GM12891 (cell line): ENCODE measurements around the gene CAMSAP2.
"Not testable (repeated sequence)": the region's sequence is repeated elsewhere in the genome, so short reads cannot be mapped to it uniquely, and the experiment has no call there.

ENCODE experiments used
- DNase-seq: peaks from one replicate; pipeline ENCODE4 v3.0.0; 2011; ENCODE audit warnings: low spot score; ENCODE audit not compliant: insufficient read length
- FAIRE-seq: peaks from 2 replicates; lab custom pipeline; 2011; peaks lifted over from hg19 to GRCh38; lab: Jason Lieb, UNC
- PAX5 ChIP-seq: IDR thresholded peaks from 2 replicates; pipeline ENCODE4 v1.6.1; 2011; ENCODE audit warnings: low read length, moderate library complexity, mild to moderate bottlenecking; ENCODE audit not compliant: insufficient read depth, severe bottlenecking
- POLR2A ChIP-seq: IDR thresholded peaks from 2 replicates; pipeline ENCODE4 v1.6.1; 2011; ENCODE audit warnings: low read depth, low read length, control low read depth
- POLR2AphosphoS5 ChIP-seq: IDR thresholded peaks from 2 replicates; pipeline ENCODE4 v1.6.1; 2011; ENCODE audit warnings: low read depth, low read length, control low read depth
- POU2F2 ChIP-seq: IDR thresholded peaks from 2 replicates; pipeline ENCODE4 v1.6.1; 2011; ENCODE audit warnings: low read depth, mild to moderate bottlenecking, control low read depth, low read length, moderate library complexity
- SPI1 ChIP-seq: IDR thresholded peaks from 2 replicates; pipeline ENCODE4 v1.6.1; 2011; ENCODE audit warnings: low read depth, low read length, control low read depth
- TAF1 ChIP-seq: IDR thresholded peaks from 2 replicates; pipeline ENCODE4 v1.6.1; 2011; ENCODE audit warnings: low read depth, low read length, control low read depth

CAMSAP2 gene

DNA sequence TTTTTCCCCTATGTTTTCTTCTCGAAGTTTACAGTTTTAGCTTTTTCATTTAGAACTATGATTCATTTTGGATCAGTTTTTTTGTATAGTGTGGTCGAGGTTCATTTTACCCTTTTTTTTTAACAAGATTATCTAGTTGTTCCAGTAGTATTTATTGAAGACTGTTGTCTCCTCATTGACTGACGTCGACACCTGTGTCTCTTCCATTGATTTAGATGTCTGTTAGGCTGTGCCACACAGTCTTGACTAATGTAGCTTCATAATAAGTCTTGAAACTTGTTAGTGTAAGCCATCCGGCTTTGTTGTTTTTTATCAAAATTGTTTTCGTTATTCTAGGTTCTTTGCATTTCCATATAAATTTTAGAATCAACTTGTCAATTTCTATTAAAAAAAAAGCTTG lies 45.2 kb downstream of the CAMSAP2 start:
- FAIRE-seq, result no peak
- TF ChIP-seq POLR2A (no peak), POLR2AphosphoS5 (no peak), PAX5 (no peak), SPI1 (no peak), TAF1 (no peak), POU2F2 (no peak)

GRCh38 chr1:200784576-200784975 lies 45.9 kb downstream of the CAMSAP2 start:
- FAIRE-seq (no peak), DNase-seq (no peak)
- TF ChIP-seq SPI1 (no peak), TAF1 (no peak), POLR2AphosphoS5 (no peak), PAX5 (no peak), POLR2A (no peak), POU2F2 (no peak)

More for the DNA sequence above, 45.2 kb downstream of the CAMSAP2 start:
- DNase-seq, result no peak

DNA sequence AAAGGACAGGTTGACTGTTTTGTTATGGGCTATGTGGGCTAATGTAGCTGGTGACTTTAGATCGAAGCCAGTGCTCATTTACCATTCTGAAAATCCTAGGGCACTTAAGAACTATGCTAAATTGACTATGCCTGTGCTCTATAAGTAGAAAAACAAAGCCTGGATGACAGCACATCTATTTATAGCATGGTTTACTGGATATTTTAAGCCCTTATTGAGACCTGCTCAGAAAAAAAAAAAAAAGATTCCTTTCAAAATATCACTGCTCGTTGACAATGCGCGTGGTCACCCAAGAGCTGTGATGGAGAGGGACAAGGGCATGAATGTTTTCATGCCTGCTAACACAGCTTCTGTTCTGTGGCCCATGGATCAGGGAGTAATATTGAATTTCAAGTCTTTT lies 48.1 kb downstream of the CAMSAP2 start:
- no peak for FAIRE-seq
- no peak for DNase-seq
- TF ChIP-seq POU2F2, result no peak
- no peak for TF ChIP-seq POLR2A
- no peak for TF ChIP-seq PAX5
- TF ChIP-seq TAF1, result no peak
- TF ChIP-seq SPI1, result no peak
- TF ChIP-seq POLR2AphosphoS5, result no peak

GRCh38 chr1:200787896-200788387 lies 49.2 kb downstream of the CAMSAP2 start:
- TF ChIP-seq TAF1 (no peak), POU2F2 (no peak), POLR2A (no peak), PAX5 (no peak), SPI1 (no peak), POLR2AphosphoS5 (no peak)
- DNase-seq (no peak), FAIRE-seq (no peak)

- DNase-seq, FAIRE-seq: not testable (repeated sequence)
These were observed 52.3 kb downstream of the CAMSAP2 start for GRCh38 chr1:200791012-200791411.

GRCh38 chr1:200793677-200794076 lies 55.0 kb downstream of the CAMSAP2 start:
- TF ChIP-seq TAF1, result no peak
- no peak for TF ChIP-seq POU2F2
- no peak for TF ChIP-seq POLR2A
- TF ChIP-seq SPI1, result no peak
- TF ChIP-seq POLR2AphosphoS5, result no peak
- DNase-seq, result no peak
- FAIRE-seq, result no peak

- DNase-seq, result no peak
- TF ChIP-seq POLR2AphosphoS5, result no peak
- TF ChIP-seq SPI1, result no peak
- TF ChIP-seq POU2F2, result no peak
- TF ChIP-seq TAF1, result no peak
- TF ChIP-seq PAX5, result no peak
- no peak for TF ChIP-seq POLR2A
- FAIRE-seq, result no peak
These were observed 55.9 kb downstream of the CAMSAP2 start for GRCh38 chr1:200794506-200795065.

DNA sequence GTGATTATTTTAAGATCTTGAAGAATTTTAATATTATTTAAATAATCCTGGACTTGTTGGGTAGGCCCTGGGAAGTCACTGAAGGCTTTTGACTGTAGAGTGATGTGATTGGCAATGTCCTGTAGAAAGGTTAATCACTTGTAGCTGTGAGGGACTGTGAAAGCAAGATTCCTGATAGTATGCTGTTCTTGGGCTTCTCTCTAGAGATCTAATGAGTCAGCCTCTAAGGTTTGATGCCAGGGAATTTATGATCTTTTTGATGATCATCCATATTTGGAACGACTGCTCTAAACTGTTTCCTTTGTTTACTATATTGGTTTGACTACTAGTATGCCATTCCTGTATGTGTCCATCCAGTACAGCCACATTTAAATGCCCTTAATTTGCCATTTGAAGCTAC lies 56.5 kb downstream of the CAMSAP2 start:
- DNase-seq, result no peak
- no peak for FAIRE-seq
- no peak for TF ChIP-seq SPI1
- no peak for TF ChIP-seq POLR2AphosphoS5
- no peak for TF ChIP-seq POLR2A
- no peak for TF ChIP-seq TAF1
- TF ChIP-seq POU2F2, result no peak
- no peak for TF ChIP-seq PAX5

- TF ChIP-seq TAF1, result no peak
- no peak for FAIRE-seq
- no peak for DNase-seq
These were observed 63.3 kb downstream of the CAMSAP2 start for GRCh38 chr1:200802042-200802441.

- TF ChIP-seq POLR2AphosphoS5, result no peak
- no peak for TF ChIP-seq SPI1
- TF ChIP-seq PAX5, result no peak
- no peak for TF ChIP-seq POU2F2
- no peak for TF ChIP-seq TAF1
- TF ChIP-seq POLR2A, result no peak
- peak; percentile 97 for FAIRE-seq
- peak; percentile 13 for DNase-seq
These were observed 64.3 kb downstream of the CAMSAP2 start for GRCh38 chr1:200802865-200803512.
